WTC11 (cell line): Measurements from ENCODE around the gene ATF4. TPM values are rescaled to one million over a fixed set of nuclear protein-coding genes. Genes with fewer than 3 reads are reported as not detected.

ENCODE experiments used
- ATAC-seq: fragments of 200-7000 bp; cut with Tn5 transposase; 2 replicates; pipeline ENCODE4 v1.10.0; 2021; ENCODE audit warnings: mild to moderate bottlenecking, moderate library complexity
- CTCF ChIA-PET: fragments of 300-600 bp; sonication (Branson Sonifier 250); formaldehyde crosslinking; loops from one replicate; lab custom pipeline; 2021; ENCODE audit warnings: antibody characterized with exemption; lab: Charles Lee
- POLR2A ChIA-PET: fragments of 350-600 bp; sonication (Branson Sonifier 250); formaldehyde crosslinking; loops from one replicate; lab custom pipeline; 2021; ENCODE audit warnings: antibody characterized with exemption; lab: Charles Lee
- DNase-seq: peaks from one replicate; pipeline ENCODE4 v3.0.0; 2021; ENCODE audit warnings: low spot score
- H3K27ac Mint-ChIP-seq: 2 replicates; pipeline ENCODE4 v1.8.0; 2021; ENCODE audit warnings: mixed read lengths
- H3K27me3 Mint-ChIP-seq: 2 replicates; pipeline ENCODE4 v1.8.0; 2021; ENCODE audit warnings: low read depth, mild to moderate bottlenecking, moderate library complexity, mixed read lengths
- H3K36me3 Mint-ChIP-seq: 2 replicates; pipeline ENCODE4 v1.8.0; 2021; ENCODE audit warnings: mixed read lengths
- H3K4me1 Mint-ChIP-seq: 2 replicates; pipeline ENCODE4 v1.8.0; 2022; ENCODE audit warnings: mixed read lengths
- H3K4me3 Mint-ChIP-seq: 2 replicates; pipeline ENCODE4 v1.8.0; 2021; ENCODE audit warnings: mild to moderate bottlenecking, moderate library complexity, mixed read lengths
- H3K9me3 Mint-ChIP-seq: 2 replicates; pipeline ENCODE4 v1.8.0; 2021; ENCODE audit warnings: mixed read lengths
- ATF2 ChIP-seq: sonication (generic); formaldehyde crosslinking; IDR thresholded peaks from 2 replicates; pipeline ENCODE4 v1.8.1; 2022; ENCODE audit warnings: low read depth, missing genetic modification reagents, borderline replicate concordance
- ATF6 ChIP-seq: sonication (generic); formaldehyde crosslinking; IDR thresholded peaks from 2 replicates; pipeline ENCODE4 v1.8.1; 2023; ENCODE audit warnings: mild to moderate bottlenecking, missing genetic modification reagents
- CDX4 ChIP-seq: fragments of 250-450 bp; sonication (Bioruptor Pico); IDR thresholded peaks from 2 replicates; pipeline ENCODE4 v1.9.0; 2021; ENCODE audit warnings: moderate library complexity, mild to moderate bottlenecking, inconsistent platforms, borderline replicate concordance
- EMX1 ChIP-seq: fragments of 250-450 bp; sonication (Bioruptor Pico); IDR thresholded peaks from 2 replicates; pipeline ENCODE4 v1.8.0; 2021; ENCODE audit warnings: mild to moderate bottlenecking
- GTF2I ChIP-seq: fragments of 250-450 bp; sonication (Bioruptor Pico); conservative IDR thresholded peaks from 2 replicates; pipeline ENCODE4 v1.4.0; 2021; ENCODE audit warnings: mild to moderate bottlenecking
- IRF2 ChIP-seq: sonication (generic); formaldehyde crosslinking; IDR thresholded peaks from 2 replicates; pipeline ENCODE4 v1.8.0; 2022; ENCODE audit warnings: low read depth, missing genetic modification reagents, borderline replicate concordance
- KAT7 ChIP-seq: sonication (generic); formaldehyde crosslinking; IDR thresholded peaks from 2 replicates; pipeline ENCODE4 v1.8.1; 2023; ENCODE audit warnings: missing genetic modification reagents, mild to moderate bottlenecking, borderline replicate concordance
- NFYB ChIP-seq: sonication (generic); formaldehyde crosslinking; conservative IDR thresholded peaks from 2 replicates; pipeline ENCODE4 v1.8.0; 2022; ENCODE audit warnings: low read depth, missing genetic modification reagents
- PRDM15 ChIP-seq: sonication (generic); formaldehyde crosslinking; IDR thresholded peaks from 2 replicates; pipeline ENCODE4 v1.8.0; 2022; ENCODE audit warnings: missing genetic modification reagents
- PRRX2 ChIP-seq: fragments of 250-450 bp; sonication (Bioruptor Pico); IDR thresholded peaks from 2 replicates; pipeline ENCODE4 v1.8.0; 2021; ENCODE audit warnings: mild to moderate bottlenecking
- RELA ChIP-seq: sonication (generic); formaldehyde crosslinking; IDR thresholded peaks from 2 replicates; pipeline ENCODE4 v1.8.1; 2022; ENCODE audit warnings: missing genetic modification reagents, mild to moderate bottlenecking, borderline replicate concordance
- RORB ChIP-seq: fragments of 250-450 bp; sonication (Bioruptor Pico); IDR thresholded peaks from 2 replicates; pipeline ENCODE4 v1.9.0; 2021; ENCODE audit warnings: mild to moderate bottlenecking
- TEAD4 ChIP-seq: sonication (generic); formaldehyde crosslinking; IDR thresholded peaks from 2 replicates; pipeline ENCODE4 v1.8.0; 2022; ENCODE audit warnings: mild to moderate bottlenecking, missing genetic modification reagents
- ZNF138 ChIP-seq: sonication (generic); formaldehyde crosslinking; conservative IDR thresholded peaks from 2 replicates; pipeline ENCODE4 v1.8.1; 2022; ENCODE audit warnings: mild to moderate bottlenecking, moderate library complexity, missing genetic modification reagents
- ZNF317 ChIP-seq: sonication (generic); formaldehyde crosslinking; IDR thresholded peaks from 2 replicates; pipeline ENCODE4 v1.8.1; 2023; ENCODE audit warnings: low read depth, mild to moderate bottlenecking, moderate library complexity, missing genetic modification reagents, borderline replicate concordance
- ZNF396 ChIP-seq: fragments of 250-450 bp; sonication (Bioruptor Pico); IDR thresholded peaks from 2 replicates; pipeline ENCODE4 v1.8.0; 2021; ENCODE audit warnings: mild to moderate bottlenecking, moderate library complexity, borderline replicate concordance
- ZNF423 ChIP-seq: fragments of 250-450 bp; sonication (Bioruptor Pico); IDR thresholded peaks from 2 replicates; pipeline ENCODE4 v2.1.2; 2022; ENCODE audit warnings: mild to moderate bottlenecking, moderate library complexity
- ZNF671 ChIP-seq: fragments of 250-450 bp; sonication (Bioruptor Pico); IDR thresholded peaks from 2 replicates; pipeline ENCODE4 v1.8.0; 2021; ENCODE audit warnings: mild to moderate bottlenecking
- total RNA-seq: library from RNA; stranded (reverse); gene quantifications from 3 replicates; pipeline ENCODE4 v1.2.3, GENCODE V29; 2021
- TF ChIP-seq, protein P1 (sequence below): fragments of 250-450 bp; sonication (Bioruptor Pico); IDR thresholded peaks from 2 replicates; pipeline ENCODE4 v1.8.0; 2021; ENCODE audit warnings: mild to moderate bottlenecking
- TF ChIP-seq, protein P2 (sequence below): sonication (generic); formaldehyde crosslinking; conservative IDR thresholded peaks from 2 replicates; pipeline ENCODE4 v1.8.1; 2023; ENCODE audit warnings: mild to moderate bottlenecking, low read depth, missing genetic modification reagents, moderate library complexity

ATF4 gene
- total RNA-seq, 1 experiment from 2014 or later, result 460 TPM

- Mint-ChIP-seq H3K4me1 (peaks cover 17% of the 10 kb centered on the region), H3K27me3 (no peaks in the 10 kb centered on the region), H3K4me3 (no peak overlapping the region)
- DNase-seq, result no peak
- TF ChIP-seq ATF6 (CRISPR knock-in tag), result no peak
- TF ChIP-seq ZNF671 (CRISPR knock-in tag), result no peak
- TF ChIP-seq CDX4 (CRISPR knock-in tag), result no peak
- TF ChIP-seq KAT7 (CRISPR knock-in tag), result no peak
- TF ChIP-seq, protein P1, sequence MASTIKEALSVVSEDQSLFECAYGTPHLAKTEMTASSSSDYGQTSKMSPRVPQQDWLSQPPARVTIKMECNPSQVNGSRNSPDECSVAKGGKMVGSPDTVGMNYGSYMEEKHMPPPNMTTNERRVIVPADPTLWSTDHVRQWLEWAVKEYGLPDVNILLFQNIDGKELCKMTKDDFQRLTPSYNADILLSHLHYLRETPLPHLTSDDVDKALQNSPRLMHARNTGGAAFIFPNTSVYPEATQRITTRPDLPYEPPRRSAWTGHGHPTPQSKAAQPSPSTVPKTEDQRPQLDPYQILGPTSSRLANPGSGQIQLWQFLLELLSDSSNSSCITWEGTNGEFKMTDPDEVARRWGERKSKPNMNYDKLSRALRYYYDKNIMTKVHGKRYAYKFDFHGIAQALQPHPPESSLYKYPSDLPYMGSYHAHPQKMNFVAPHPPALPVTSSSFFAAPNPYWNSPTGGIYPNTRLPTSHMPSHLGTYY (CRISPR knock-in tag), result no peak
- TF ChIP-seq ZNF423 (CRISPR knock-in tag), result no peak
- no peak for TF ChIP-seq NFYB (CRISPR knock-in tag)
- TF ChIP-seq PRDM15, result no peak
- TF ChIP-seq GTF2I (CRISPR knock-in tag), result no peak
- no peak for TF ChIP-seq ATF2 (CRISPR knock-in tag)
- no peak for TF ChIP-seq RELA (CRISPR knock-in tag)
- TF ChIP-seq EMX1 (CRISPR knock-in tag), result no peak
- no peak for TF ChIP-seq ZNF317 (CRISPR knock-in tag)
- no peak for TF ChIP-seq IRF2 (CRISPR knock-in tag)
- TF ChIP-seq RORB (CRISPR knock-in tag), result no peak
- TF ChIP-seq, all 79 proteins: peak for 0
- ChIA-PET CTCF (interaction anchor here (0.5 to 2.7 kb wide), 8 partner anchors 17 to 136 kb away, joined by 3 to 14 read pairs (median 5); no protein-coding TSS in a partner anchor), POLR2A (no interaction called here)
- ATAC-seq, result 0 out of 2 replicates have a peak, but pooled peaks have one; percentile 7
- Mint-ChIP-seq H3K36me3 (no peaks in the 10 kb centered on the region), H3K9me3 (no peaks in the 10 kb centered on the region), H3K27ac (no peak overlapping the region)
Observed at GRCh38 chr22:39479254-39479653, 41.1 kb upstream of the ATF4 start.

DNA sequence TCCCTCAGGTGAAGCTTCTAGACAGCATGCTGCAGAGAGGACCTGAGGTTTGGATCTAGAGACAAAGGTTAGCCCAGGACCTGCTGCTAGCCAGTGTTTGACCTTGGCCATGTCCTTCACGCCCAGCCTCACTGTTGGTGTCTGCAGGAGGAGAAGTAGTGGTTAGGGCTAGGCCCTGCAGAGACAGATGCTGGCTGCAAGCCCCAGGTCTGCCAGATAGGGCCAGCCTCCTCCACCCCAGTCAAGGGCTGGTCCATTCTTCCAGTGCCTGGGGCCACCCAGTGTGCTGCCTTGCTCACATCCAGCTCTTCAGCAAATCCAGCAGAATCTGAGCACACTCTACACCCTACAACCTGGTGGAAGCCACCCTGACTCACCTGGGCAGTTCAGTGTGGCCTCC lies 39.8 kb upstream of the ATF4 start:
- no peak overlapping the region for H3K27ac Mint-ChIP-seq
- no peak for DNase-seq
- no peak for ATAC-seq
- H3K27me3 Mint-ChIP-seq, result no peaks in the 10 kb centered on the region; the same call in 1 of the 2 replicates
- H3K9me3 Mint-ChIP-seq, result no peaks in the 10 kb centered on the region
- ChIA-PET CTCF (interaction anchor here (2.0 to 2.7 kb wide), 2 partner anchors 16 to 48 kb away, joined by 5 to 14 read pairs; no protein-coding TSS in a partner anchor), POLR2A (no interaction called here)
- no peaks in the 10 kb centered on the region for H3K36me3 Mint-ChIP-seq
- no peak overlapping the region for H3K4me3 Mint-ChIP-seq
- H3K4me1 Mint-ChIP-seq, result peaks cover 4% of the 10 kb centered on the region
- TF ChIP-seq ZNF396 (CRISPR knock-in tag) (no peak), PRRX2 (CRISPR knock-in tag) (no peak), TEAD4 (CRISPR knock-in tag) (no peak), ZNF138 (CRISPR knock-in tag) (no peak)
- TF ChIP-seq, protein P2, sequence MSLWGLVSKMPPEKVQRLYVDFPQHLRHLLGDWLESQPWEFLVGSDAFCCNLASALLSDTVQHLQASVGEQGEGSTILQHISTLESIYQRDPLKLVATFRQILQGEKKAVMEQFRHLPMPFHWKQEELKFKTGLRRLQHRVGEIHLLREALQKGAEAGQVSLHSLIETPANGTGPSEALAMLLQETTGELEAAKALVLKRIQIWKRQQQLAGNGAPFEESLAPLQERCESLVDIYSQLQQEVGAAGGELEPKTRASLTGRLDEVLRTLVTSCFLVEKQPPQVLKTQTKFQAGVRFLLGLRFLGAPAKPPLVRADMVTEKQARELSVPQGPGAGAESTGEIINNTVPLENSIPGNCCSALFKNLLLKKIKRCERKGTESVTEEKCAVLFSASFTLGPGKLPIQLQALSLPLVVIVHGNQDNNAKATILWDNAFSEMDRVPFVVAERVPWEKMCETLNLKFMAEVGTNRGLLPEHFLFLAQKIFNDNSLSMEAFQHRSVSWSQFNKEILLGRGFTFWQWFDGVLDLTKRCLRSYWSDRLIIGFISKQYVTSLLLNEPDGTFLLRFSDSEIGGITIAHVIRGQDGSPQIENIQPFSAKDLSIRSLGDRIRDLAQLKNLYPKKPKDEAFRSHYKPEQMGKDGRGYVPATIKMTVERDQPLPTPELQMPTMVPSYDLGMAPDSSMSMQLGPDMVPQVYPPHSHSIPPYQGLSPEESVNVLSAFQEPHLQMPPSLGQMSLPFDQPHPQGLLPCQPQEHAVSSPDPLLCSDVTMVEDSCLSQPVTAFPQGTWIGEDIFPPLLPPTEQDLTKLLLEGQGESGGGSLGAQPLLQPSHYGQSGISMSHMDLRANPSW (CRISPR knock-in tag), result no peak
